ENCODE results near the gene TGFA. TPM values are rescaled to one million over a fixed set of nuclear protein-coding genes. Genes with fewer than 3 reads are reported as not detected.

Gene TGFA
- total RNA-seq, 1 experiment from 2014 or later: 50.1 TPM

- intact Hi-C loops (cut with micrococcal nuclease): no loop called here
- Histone ChIP-seq H3K9ac (ENCODE audit: low read length) (no peak overlapping the region), H4K20me1 (ENCODE audit: insufficient read depth) (no peaks in the 10 kb centered on the region), H2AFZ (ENCODE audit: low read depth, low read length, poor library complexity, severe bottlenecking) (no peak overlapping the region), H3K27me3 (ENCODE audit: insufficient read depth, low read length) (no peaks in the 10 kb centered on the region), H3K27ac (ENCODE audit: low read depth, low read length) (no peak overlapping the region), H3K4me2 (ENCODE audit: low read length) (no peak overlapping the region), H3K79me2 (ENCODE audit: insufficient read depth, low read length) (no peaks in the 10 kb centered on the region; the same call in none of the 2 replicates), H3K9me2 (ENCODE audit: insufficient read depth) (no peaks in the 10 kb centered on the region), H3K9me3 (ENCODE audit: control insufficient read depth in 1 of 2, insufficient read depth in 1 of 2, low read depth in 1 of 2, low read length in 2 of 2) (no peaks in the 10 kb centered on the region), H3K4me1 (ENCODE audit: control insufficient read depth in 1 of 2, insufficient read depth in 2 of 2, low read length in 2 of 2) (peaks cover 14 to 30% of the 10 kb centered on the region in 2 experiments), H3K36me3 (ENCODE audit: control insufficient read depth in 1 of 2, insufficient read depth in 2 of 2, low read length in 2 of 2) (peaks cover 0 to 5% of the 10 kb centered on the region in 2 experiments; a peak in 1 of 4 replicates), H3K4me3 (replicated peaks in 1 of 2; ENCODE audit: low read depth in 1 of 2, low read length in 2 of 2) (no peak overlapping the region)
- ChIA-PET RAD21 (ENCODE audit: low non-redundant PET in 1 of 2, low total read pairs in 2 of 2, uncharacterized antibody in 2 of 2, unreplicated experiment in 2 of 2) (no interaction called here), CTCF (interaction anchor here (1.7 kb wide), 1 partner anchor 11 kb away, joined by 6 read pairs; no protein-coding TSS in a partner anchor), POLR2A (no interaction called here)
- TF ChIP-seq EZH2phosphoT487 (IDR thresholded peaks at IDR 0.05; ENCODE audit: borderline replicate concordance) (no peak), SP1 (IDR thresholded peaks at IDR 0.05; ENCODE audit: low read depth) (no peak), SIN3A (IDR thresholded peaks at IDR 0.05; ENCODE audit: low read depth) (no peak), POLR2AphosphoS5 (IDR thresholded peaks at IDR 0.05; ENCODE audit: low read depth, low read length) (no peak), CBX3 (IDR thresholded peaks at IDR 0.05; ENCODE audit: low read depth) (no peak), ELF1 (IDR thresholded peaks at IDR 0.05; ENCODE audit: borderline replicate concordance, low read depth) (no peak), YY1 (IDR thresholded peaks at IDR 0.05; ENCODE audit: extremely low read depth, insufficient replicate concordance, low read depth, low read length) (no peak), SRF (IDR thresholded peaks at IDR 0.05; ENCODE audit: low read depth) (no peak), EZH2 (IDR thresholded peaks at IDR 0.05) (no peak), FOSL1 (IDR thresholded peaks at IDR 0.05; ENCODE audit: low read depth) (no peak), CEBPB (IDR thresholded peaks at IDR 0.05; ENCODE audit: low read depth) (no peak), ZFX (IDR thresholded peaks at IDR 0.05) (no peak), EGR1 (IDR thresholded peaks at IDR 0.05; ENCODE audit: low read depth) (no peak), ZNF274 (IDR thresholded peaks at IDR 0.05; ENCODE audit: low read depth, low read length) (no peak), JUND (IDR thresholded peaks at IDR 0.05) (no peak), RAD21 (IDR thresholded peaks at IDR 0.05; ENCODE audit: low read depth) (no peak), CTCF (IDR thresholded peaks at IDR 0.05 in 2 of 3, conservative IDR thresholded peaks at IDR 0.05 in 1 of 3; ENCODE audit: borderline replicate concordance in 1 of 3, insufficient read depth in 1 of 3, low read depth in 2 of 3, low read length in 2 of 3) (no peak), TCF7L2 (IDR thresholded peaks at IDR 0.05; ENCODE audit: borderline replicate concordance, extremely low read depth, insufficient read depth, insufficient read length) (no peak)
- TF ChIP-seq, protein P1, sequence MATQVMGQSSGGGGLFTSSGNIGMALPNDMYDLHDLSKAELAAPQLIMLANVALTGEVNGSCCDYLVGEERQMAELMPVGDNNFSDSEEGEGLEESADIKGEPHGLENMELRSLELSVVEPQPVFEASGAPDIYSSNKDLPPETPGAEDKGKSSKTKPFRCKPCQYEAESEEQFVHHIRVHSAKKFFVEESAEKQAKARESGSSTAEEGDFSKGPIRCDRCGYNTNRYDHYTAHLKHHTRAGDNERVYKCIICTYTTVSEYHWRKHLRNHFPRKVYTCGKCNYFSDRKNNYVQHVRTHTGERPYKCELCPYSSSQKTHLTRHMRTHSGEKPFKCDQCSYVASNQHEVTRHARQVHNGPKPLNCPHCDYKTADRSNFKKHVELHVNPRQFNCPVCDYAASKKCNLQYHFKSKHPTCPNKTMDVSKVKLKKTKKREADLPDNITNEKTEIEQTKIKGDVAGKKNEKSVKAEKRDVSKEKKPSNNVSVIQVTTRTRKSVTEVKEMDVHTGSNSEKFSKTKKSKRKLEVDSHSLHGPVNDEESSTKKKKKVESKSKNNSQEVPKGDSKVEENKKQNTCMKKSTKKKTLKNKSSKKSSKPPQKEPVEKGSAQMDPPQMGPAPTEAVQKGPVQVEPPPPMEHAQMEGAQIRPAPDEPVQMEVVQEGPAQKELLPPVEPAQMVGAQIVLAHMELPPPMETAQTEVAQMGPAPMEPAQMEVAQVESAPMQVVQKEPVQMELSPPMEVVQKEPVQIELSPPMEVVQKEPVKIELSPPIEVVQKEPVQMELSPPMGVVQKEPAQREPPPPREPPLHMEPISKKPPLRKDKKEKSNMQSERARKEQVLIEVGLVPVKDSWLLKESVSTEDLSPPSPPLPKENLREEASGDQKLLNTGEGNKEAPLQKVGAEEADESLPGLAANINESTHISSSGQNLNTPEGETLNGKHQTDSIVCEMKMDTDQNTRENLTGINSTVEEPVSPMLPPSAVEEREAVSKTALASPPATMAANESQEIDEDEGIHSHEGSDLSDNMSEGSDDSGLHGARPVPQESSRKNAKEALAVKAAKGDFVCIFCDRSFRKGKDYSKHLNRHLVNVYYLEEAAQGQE (IDR thresholded peaks at IDR 0.05; ENCODE audit: low read depth): no peak
- TF ChIP-seq, protein P2, sequence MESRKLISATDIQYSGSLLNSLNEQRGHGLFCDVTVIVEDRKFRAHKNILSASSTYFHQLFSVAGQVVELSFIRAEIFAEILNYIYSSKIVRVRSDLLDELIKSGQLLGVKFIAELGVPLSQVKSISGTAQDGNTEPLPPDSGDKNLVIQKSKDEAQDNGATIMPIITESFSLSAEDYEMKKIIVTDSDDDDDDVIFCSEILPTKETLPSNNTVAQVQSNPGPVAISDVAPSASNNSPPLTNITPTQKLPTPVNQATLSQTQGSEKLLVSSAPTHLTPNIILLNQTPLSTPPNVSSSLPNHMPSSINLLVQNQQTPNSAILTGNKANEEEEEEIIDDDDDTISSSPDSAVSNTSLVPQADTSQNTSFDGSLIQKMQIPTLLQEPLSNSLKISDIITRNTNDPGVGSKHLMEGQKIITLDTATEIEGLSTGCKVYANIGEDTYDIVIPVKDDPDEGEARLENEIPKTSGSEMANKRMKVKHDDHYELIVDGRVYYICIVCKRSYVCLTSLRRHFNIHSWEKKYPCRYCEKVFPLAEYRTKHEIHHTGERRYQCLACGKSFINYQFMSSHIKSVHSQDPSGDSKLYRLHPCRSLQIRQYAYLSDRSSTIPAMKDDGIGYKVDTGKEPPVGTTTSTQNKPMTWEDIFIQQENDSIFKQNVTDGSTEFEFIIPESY (IDR thresholded peaks at IDR 0.05; ENCODE audit: extremely low read depth, insufficient replicate concordance, low read length): no peak
- no TSS peak for BruUV-seq (replicated peaks)
- ATAC-seq: no peak
- DNase-seq (ENCODE audit: low read depth, low spot score): no peak
These were observed 44.7 kb downstream of the TGFA start for GRCh38 chr2:70508711-70509462.

Measured in HCT116 (cell line).